Putamen (tissue), 1 donor: ENCODE measurements around the gene LHFPL2.
"Not testable (repeated sequence)": the region's sequence is repeated elsewhere in the genome, so short reads cannot be mapped to it uniquely, and the experiment has no call there.

Experiments
- DNase-seq: peaks from one replicate; pipeline ENCODE4 v3.0.0-alpha.2; 2016; ENCODE audit warnings: low spot score

LHFPL2 gene

GRCh38 chr5:78467752-78468357 is 180.7 kb downstream of the LHFPL2 start:
- DNase-seq = no peak

GRCh38 chr5:78467140-78467539 is 181.4 kb downstream of the LHFPL2 start:
- DNase-seq = no peak

GRCh38 chr5:78458843-78459242 is 189.7 kb downstream of the LHFPL2 start:
- no peak for DNase-seq

- DNase-seq = not testable (repeated sequence)
Observed at GRCh38 chr5:78457507-78457906, 191.1 kb downstream of the LHFPL2 start.

- no peak for DNase-seq
Observed at GRCh38 chr5:78449103-78449502, 199.5 kb downstream of the LHFPL2 start.

- DNase-seq = no peak
Observed at GRCh38 chr5:78447775-78448424, 200.7 kb downstream of the LHFPL2 start.
